ENCODE measurements around the gene ST3GAL4.
"Not testable (repeated sequence)": the region's sequence is repeated elsewhere in the genome, so short reads cannot be mapped to it uniquely, and the experiment has no call there.

The ST3GAL4 gene

GRCh38 chr11:126391970-126392632, 36.6 kb downstream of the ST3GAL4 start:
- H3K27ac ChIP-seq = no peak overlapping the region
- TF ChIP-seq CTCF (conservative IDR thresholded peaks at IDR 0.05) = no peak

GRCh38 chr11:126392633-126393013, 37.1 kb downstream of the ST3GAL4 start:
- H3K27ac ChIP-seq = no peak overlapping the region
- no peak for TF ChIP-seq CTCF (conservative IDR thresholded peaks at IDR 0.05)

- H3K27ac ChIP-seq = no peak overlapping the region
- TF ChIP-seq CTCF (conservative IDR thresholded peaks at IDR 0.05) = no peak
Measured at GRCh38 chr11:126393143-126393542, 37.7 kb downstream of the ST3GAL4 start.

GRCh38 chr11:126394036-126394435, 38.5 kb downstream of the ST3GAL4 start:
- no peak overlapping the region for H3K27ac ChIP-seq
- no peak for TF ChIP-seq CTCF (conservative IDR thresholded peaks at IDR 0.05)

GRCh38 chr11:126394634-126395072, 39.2 kb downstream of the ST3GAL4 start:
- H3K27ac ChIP-seq = not testable (repeated sequence)

- H3K27ac ChIP-seq = not testable (repeated sequence)
Measured at GRCh38 chr11:126395784-126396183, 40.3 kb downstream of the ST3GAL4 start.

- not testable (repeated sequence) for H3K27ac ChIP-seq
Measured at GRCh38 chr11:126396266-126396665, 40.8 kb downstream of the ST3GAL4 start.

- no peak for TF ChIP-seq CTCF (conservative IDR thresholded peaks at IDR 0.05)
- H3K27ac ChIP-seq = no peak overlapping the region
Measured at GRCh38 chr11:126396965-126397364, 41.5 kb downstream of the ST3GAL4 start.

- no peak for TF ChIP-seq CTCF (conservative IDR thresholded peaks at IDR 0.05)
- H3K27ac ChIP-seq = no peak overlapping the region
Measured at GRCh38 chr11:126398296-126398695, 42.8 kb downstream of the ST3GAL4 start.
